Hepatocyte (in vitro differentiated cells): ENCODE results near the gene RPS6KA5. TPM values are rescaled to one million over a fixed set of nuclear protein-coding genes. Genes with fewer than 3 reads are reported as not detected.
A peak's percentile ranks its signal among the peaks of the same experiment; 100 is the strongest.

Experiments used
- DNase-seq: peaks from one replicate; pipeline ENCODE4 v3.0.0-alpha.2; 2016; ENCODE audit warnings: low spot score
- H2AFZ ChIP-seq: fragments of 200-600 bp; sonication (generic); 2 replicates; pipeline ENCODE4 v1.6.0; 2016; ENCODE audit warnings: antibody characterized with exemption, mild to moderate bottlenecking
- H3K27ac ChIP-seq: fragments of 200-600 bp; sonication (generic); 2 replicates; pipeline ENCODE4 v1.5.1; 2016; ENCODE audit warnings: mild to moderate bottlenecking
- H3K27me3 ChIP-seq: fragments of 200-600 bp; sonication (generic); 2 replicates; pipeline ENCODE4 v1.6.1; 2016
- H3K36me3 ChIP-seq: fragments of 200-600 bp; sonication (generic); replicated peaks from 2 replicates; pipeline ENCODE4 v1.5.1; 2016; ENCODE audit warnings: low read depth; ENCODE audit not compliant: insufficient read depth
- H3K4me1 ChIP-seq: fragments of 200-600 bp; sonication (generic); 2 replicates; pipeline ENCODE4 v1.5.1; 2016; ENCODE audit warnings: mild to moderate bottlenecking, moderate library complexity; ENCODE audit not compliant: insufficient read depth
- H3K4me2 ChIP-seq: fragments of 200-600 bp; sonication (generic); 2 replicates; pipeline ENCODE4 v1.6.0; 2016
- H3K4me3 ChIP-seq: fragments of 200-600 bp; sonication (generic); 2 replicates; pipeline ENCODE4 v1.5.1; 2016; ENCODE audit warnings: mild to moderate bottlenecking
- H3K79me2 ChIP-seq: fragments of 200-600 bp; sonication (generic); 2 replicates; pipeline ENCODE4 v1.6.0; 2017; ENCODE audit warnings: mild to moderate bottlenecking
- H3K9me2 ChIP-seq: fragments of 200-600 bp; sonication (generic); replicated peaks from 2 replicates; pipeline ENCODE4 v1.6.0; 2017; ENCODE audit warnings: mild to moderate bottlenecking; ENCODE audit not compliant: insufficient read depth
- H3K9me3 ChIP-seq: fragments of 200-600 bp; sonication (generic); 2 replicates; pipeline ENCODE4 v1.5.1; 2016; ENCODE audit warnings: low read depth, mild to moderate bottlenecking
- H4K20me1 ChIP-seq: fragments of 200-600 bp; sonication (generic); 2 replicates; pipeline ENCODE4 v1.6.0; 2016; ENCODE audit warnings: mild to moderate bottlenecking; ENCODE audit not compliant: insufficient read depth, poor library complexity, severe bottlenecking
- EZH2 ChIP-seq: fragments of 200-600 bp; sonication (generic); IDR thresholded peaks from 2 replicates; pipeline ENCODE4 v1.6.1; 2016; ENCODE audit warnings: antibody characterized with exemption, mild to moderate bottlenecking, borderline replicate concordance
- EZH2phosphoT487 ChIP-seq: fragments of 200-600 bp; sonication (generic); IDR thresholded peaks from one replicate; pipeline ENCODE4 v1.6.1; 2018; ENCODE audit warnings: antibody characterized with exemption, mild to moderate bottlenecking, low read depth, moderate library complexity; ENCODE audit not compliant: unreplicated experiment, severe bottlenecking
- WGBS: methylation state at CpG from one replicate; pipeline ENCODE4 v1.1.6; 2016; ENCODE audit warnings: low lambda C conversion rate; ENCODE audit errors: missing lambda C conversion rate; 5-methylcytosine and 5-hydroxymethylcytosine counted together
- polyA plus RNA-seq: library from polyadenylated mRNA; unstranded; fragments of >200 nt; fragmentation: Nextera tagmentation; extraction: Ambion mirVana; gene quantifications from 2 replicates; pipeline ENCODE4 v1.2.1, GENCODE V29; 2016
- total RNA-seq: library from RNA; depleted of rRNA; stranded (reverse); fragments of >200 nt; gene quantifications from 2 replicates; pipeline ENCODE4 v1.2.3, GENCODE V29; 2014
- TF ChIP-seq, protein P1 (sequence below): fragments of 200-600 bp; sonication (generic); IDR thresholded peaks from 2 replicates; pipeline ENCODE4 v1.5.1; 2016; ENCODE audit warnings: antibody characterized with exemption, mild to moderate bottlenecking; ENCODE audit not compliant: poor library complexity

RPS6KA5 gene
- total and polyA plus RNA-seq, 2 experiments from 2014 or later, result 4.8 to 6.3 TPM

DNA sequence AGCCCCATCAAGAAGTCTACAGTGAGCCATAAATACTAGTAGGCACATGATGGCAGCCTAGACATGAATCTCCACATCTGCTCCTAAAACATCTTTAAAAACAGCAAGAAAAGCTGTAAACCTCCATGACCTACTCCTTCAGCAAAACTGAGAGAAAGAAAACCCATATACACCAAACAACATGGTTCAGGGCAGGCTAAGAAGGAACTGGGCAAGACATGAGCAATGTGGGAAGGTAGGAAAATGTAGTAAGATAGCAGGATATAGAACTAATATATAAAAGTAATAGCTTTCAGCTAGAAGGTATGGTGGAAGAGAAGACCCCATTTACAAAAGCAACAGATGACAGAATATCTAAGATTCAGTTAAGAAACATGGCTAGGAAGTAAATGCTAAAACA, 88.8 kb downstream of the RPS6KA5 start:
- no peak overlapping the region for H3K4me3 ChIP-seq
- H2AFZ ChIP-seq, result no peak overlapping the region
- H3K27ac ChIP-seq, result no peak overlapping the region
- no peaks in the 10 kb centered on the region for H3K27me3 ChIP-seq
- no peak for DNase-seq
- H4K20me1 ChIP-seq, result no peaks in the 10 kb centered on the region
- H3K9me3 ChIP-seq, result no peaks in the 10 kb centered on the region
- H3K4me2 ChIP-seq, result no peak overlapping the region
- peaks cover 26% of the 10 kb centered on the region for H3K4me1 ChIP-seq
- no peaks in the 10 kb centered on the region for H3K9me2 ChIP-seq
- no peaks in the 10 kb centered on the region for H3K79me2 ChIP-seq
- TF ChIP-seq EZH2 (no peak), EZH2phosphoT487 (no peak)
- TF ChIP-seq, protein P1, sequence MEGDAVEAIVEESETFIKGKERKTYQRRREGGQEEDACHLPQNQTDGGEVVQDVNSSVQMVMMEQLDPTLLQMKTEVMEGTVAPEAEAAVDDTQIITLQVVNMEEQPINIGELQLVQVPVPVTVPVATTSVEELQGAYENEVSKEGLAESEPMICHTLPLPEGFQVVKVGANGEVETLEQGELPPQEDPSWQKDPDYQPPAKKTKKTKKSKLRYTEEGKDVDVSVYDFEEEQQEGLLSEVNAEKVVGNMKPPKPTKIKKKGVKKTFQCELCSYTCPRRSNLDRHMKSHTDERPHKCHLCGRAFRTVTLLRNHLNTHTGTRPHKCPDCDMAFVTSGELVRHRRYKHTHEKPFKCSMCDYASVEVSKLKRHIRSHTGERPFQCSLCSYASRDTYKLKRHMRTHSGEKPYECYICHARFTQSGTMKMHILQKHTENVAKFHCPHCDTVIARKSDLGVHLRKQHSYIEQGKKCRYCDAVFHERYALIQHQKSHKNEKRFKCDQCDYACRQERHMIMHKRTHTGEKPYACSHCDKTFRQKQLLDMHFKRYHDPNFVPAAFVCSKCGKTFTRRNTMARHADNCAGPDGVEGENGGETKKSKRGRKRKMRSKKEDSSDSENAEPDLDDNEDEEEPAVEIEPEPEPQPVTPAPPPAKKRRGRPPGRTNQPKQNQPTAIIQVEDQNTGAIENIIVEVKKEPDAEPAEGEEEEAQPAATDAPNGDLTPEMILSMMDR, result no peak
- H3K36me3 ChIP-seq, result no peaks in the 10 kb centered on the region

DNA sequence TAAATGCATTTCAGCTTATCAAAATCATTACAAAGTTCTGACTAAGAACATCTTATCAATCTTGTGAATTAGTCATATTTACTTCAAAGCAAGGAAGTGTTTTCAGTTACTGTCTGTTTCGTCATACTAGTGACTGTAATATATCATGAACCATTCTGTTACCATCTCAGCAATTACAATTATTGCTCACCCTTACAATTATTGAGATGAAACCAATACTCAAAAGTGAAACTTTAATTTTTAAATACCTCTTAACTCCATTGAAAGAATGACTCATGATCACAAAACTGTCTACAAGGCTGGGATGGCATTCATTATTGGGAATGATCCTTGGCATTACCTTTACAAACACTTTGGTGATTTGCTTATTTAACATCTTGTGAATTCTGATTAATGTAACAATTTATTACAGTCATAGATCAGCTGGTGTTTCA, 90.3 kb downstream of the RPS6KA5 start:
- 38% methylated on average over 1 of the region's 1 CpG for WGBS
- no peaks in the 10 kb centered on the region for H3K9me3 ChIP-seq
- no peaks in the 10 kb centered on the region for H3K9me2 ChIP-seq
- no peak overlapping the region for H3K4me3 ChIP-seq
- H3K79me2 ChIP-seq, result no peaks in the 10 kb centered on the region
- no peak for TF ChIP-seq EZH2phosphoT487
- no peak for TF ChIP-seq EZH2
- TF ChIP-seq, protein P1, result no peak
- H3K27me3 ChIP-seq, result no peaks in the 10 kb centered on the region
- no peak overlapping the region for H2AFZ ChIP-seq
- no peaks in the 10 kb centered on the region for H3K36me3 ChIP-seq
- H4K20me1 ChIP-seq, result no peaks in the 10 kb centered on the region
- peak overlapping the region; percentile 47 for H3K4me2 ChIP-seq
- no peak for DNase-seq
- peak overlapping the region; percentile 25 for H3K27ac ChIP-seq
- H3K4me1 ChIP-seq, result peaks cover 19% of the 10 kb centered on the region

DNA sequence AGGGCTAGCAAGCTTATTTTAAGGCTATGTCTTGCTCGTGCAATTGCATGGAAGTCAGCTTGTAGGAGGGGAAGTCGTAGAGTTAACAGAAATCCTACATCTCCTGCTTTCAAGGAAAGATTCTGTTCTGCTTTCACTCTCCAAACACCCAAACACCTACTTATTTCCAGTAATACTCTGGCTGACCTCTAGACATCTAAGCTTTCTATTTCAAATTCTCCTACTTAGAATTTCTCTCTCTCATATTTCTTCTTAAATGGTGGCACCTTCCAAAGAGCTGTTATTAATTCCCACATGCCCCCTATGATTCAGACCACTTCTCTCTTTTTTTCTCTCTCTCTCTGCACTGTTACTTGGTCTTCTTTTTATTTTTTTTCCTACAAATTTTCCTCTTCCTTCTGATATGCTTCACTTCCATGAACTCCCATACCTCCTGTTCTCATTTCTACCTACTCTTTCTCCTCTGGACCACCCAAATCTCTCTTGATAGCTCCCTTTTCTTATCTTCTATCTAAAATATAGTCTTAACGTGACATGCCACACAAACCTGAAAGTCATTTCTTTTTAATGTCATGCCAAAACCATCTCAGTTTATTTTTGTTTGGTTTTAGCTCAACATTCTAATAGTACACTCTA, 90.8 kb downstream of the RPS6KA5 start:
- Histone ChIP-seq H3K79me2 (no peaks in the 10 kb centered on the region), H4K20me1 (no peaks in the 10 kb centered on the region), H2AFZ (no peak overlapping the region), H3K27me3 (no peaks in the 10 kb centered on the region), H3K9me3 (no peaks in the 10 kb centered on the region), H3K27ac (peak overlapping the region; percentile 25), H3K4me1 (peaks cover 16% of the 10 kb centered on the region), H3K4me2 (peak overlapping the region; percentile 47), H3K4me3 (no peak overlapping the region), H3K36me3 (no peaks in the 10 kb centered on the region), H3K9me2 (no peaks in the 10 kb centered on the region)
- whole genome bisulfite sequencing, result 46% methylated on average over 3 of the region's 3 CpGs
- peak; percentile 13 for DNase-seq
- TF ChIP-seq EZH2phosphoT487 (no peak), EZH2 (no peak)
- TF ChIP-seq, protein P1, result no peak
